H1 (cell line): ENCODE results near the gene ZNF316. TPM values are rescaled to one million over a fixed set of nuclear protein-coding genes. Genes with fewer than 3 reads are reported as not detected.

ENCODE experiments used
- CTCF ChIA-PET: fragments of 300-600 bp; sonication (Branson Sonifier 250); formaldehyde crosslinking; loops from one replicate; lab custom pipeline; 2021; ENCODE audit not compliant: partially characterized antibody; lab: Charles Lee
- POLR2A ChIA-PET: fragments of 300-600 bp; sonication (Branson Sonifier 250); formaldehyde crosslinking; loops from one replicate; lab custom pipeline; 2021; ENCODE audit warnings: inconsistent platforms; ENCODE audit not compliant: partially characterized antibody; lab: Charles Lee
- DNase-seq, 2 experiments: peaks; one replicate each; pipeline versions ENCODE4 v3.0.0 to v3.0.0-alpha.2; 2010 to 2022; ENCODE audit warnings: low spot score in 2 of 2, low read depth in 1 of 2, mixed read lengths in 1 of 2
- FAIRE-seq: peaks from 2 replicates; lab custom pipeline; 2011; peaks lifted over from hg19 to GRCh38; lab: Jason Lieb, UNC
- H2AFZ ChIP-seq: 2 replicates; pipeline ENCODE4 v1.8.1; 2012; ENCODE audit warnings: low read length, inconsistent platforms
- H2AK5ac ChIP-seq: 2 replicates; pipeline ENCODE4 v1.6.1; 2013; ENCODE audit warnings: low read depth, low read length
- H2BK120ac ChIP-seq: replicated peaks from 2 replicates; pipeline ENCODE3; 2013; ENCODE audit warnings: low read depth, low read length, inconsistent platforms
- H2BK12ac ChIP-seq: 2 replicates; pipeline ENCODE4 v1.6.1; 2013; ENCODE audit warnings: low read depth, low read length
- H2BK15ac ChIP-seq: 2 replicates; pipeline ENCODE4 v1.6.1; 2013; ENCODE audit warnings: low read length
- H2BK20ac ChIP-seq: 2 replicates; pipeline ENCODE4 v1.6.1; 2013; ENCODE audit warnings: low read length
- H2BK5ac ChIP-seq: 2 replicates; pipeline ENCODE4 v1.6.1; 2013; ENCODE audit warnings: low read depth, low read length
- H3K14ac ChIP-seq: 2 replicates; pipeline ENCODE4 v1.6.1; 2013; ENCODE audit warnings: inconsistent platforms; ENCODE audit not compliant: insufficient read length
- H3K18ac ChIP-seq: 2 replicates; pipeline ENCODE4 v1.6.1; 2013; ENCODE audit warnings: low read length; ENCODE audit errors: extremely low read depth
- H3K23ac ChIP-seq: 2 replicates; pipeline ENCODE4 v1.6.1; 2013; ENCODE audit warnings: inconsistent platforms; ENCODE audit not compliant: insufficient read length
- H3K23me2 ChIP-seq: 2 replicates; pipeline ENCODE4 v1.6.1; 2013; ENCODE audit warnings: low read depth, low read length
- H3K27ac ChIP-seq: 2 replicates; pipeline ENCODE4 v1.6.1; 2011; ENCODE audit warnings: low read depth, low read length, inconsistent platforms
- H3K27me3 ChIP-seq, 4 experiments: replicated peaks in 1 of 4; 1 replicate in 1 of 4; 2 replicates in 3 of 4; pipeline versions ENCODE4 v1.6.1 to v1.8.1; 2011 to 2013; ENCODE audit warnings: low read length in 3 of 4, mild to moderate bottlenecking in 3 of 4, inconsistent platforms in 2 of 4, mixed read lengths in 2 of 4, moderate library complexity in 1 of 4; ENCODE audit not compliant: control insufficient read depth in 3 of 4, insufficient read depth in 3 of 4; ENCODE audit errors: extremely low read depth in 1 of 4
- H3K36me3 ChIP-seq, 4 experiments: 2 replicates each; pipeline versions ENCODE4 v1.6.1 to v1.8.1; 2011 to 2013; ENCODE audit warnings: mild to moderate bottlenecking in 4 of 4, low read length in 3 of 4, moderate library complexity in 2 of 4, control low read depth in 1 of 4, inconsistent platforms in 1 of 4; ENCODE audit not compliant: insufficient read depth in 4 of 4, control insufficient read depth in 2 of 4
- H3K4ac ChIP-seq: replicated peaks from 2 replicates; pipeline ENCODE3; 2013; ENCODE audit warnings: low read length, low read depth, mixed read lengths, inconsistent platforms; ENCODE audit not compliant: insufficient read length
- H3K4me1 ChIP-seq, 4 experiments: replicated peaks in 1 of 4; 1 replicate in 1 of 4; 2 replicates in 3 of 4; pipeline versions ENCODE4 v1.6.1 to v1.8.1; 2011 to 2013; ENCODE audit warnings: low read length in 3 of 4, inconsistent platforms in 2 of 4, mixed read lengths in 1 of 4; ENCODE audit not compliant: insufficient read depth in 4 of 4, control insufficient read depth in 3 of 4
- H3K4me2 ChIP-seq, 2 experiments: 2 replicates each; pipeline versions ENCODE4 v1.6.1 to v1.8.1; 2011 to 2013; ENCODE audit warnings: low read depth in 2 of 2, low read length in 2 of 2, control low read depth in 1 of 2, inconsistent platforms in 1 of 2, mild to moderate bottlenecking in 1 of 2; ENCODE audit not compliant: insufficient read depth in 1 of 2
- H3K4me3 ChIP-seq, 4 experiments: fragments of 200-600, 300-600 bp in 1 of 4; sonication (generic), shearing (Covaris generic), sonication (Bioruptor Twin) in 1 of 4; 2 replicates each; pipeline versions ENCODE4 v1.5.1 to v1.8.1; 2011 to 2016; ENCODE audit warnings: low read length in 4 of 4, low read depth in 3 of 4, control low read depth in 2 of 4, inconsistent platforms in 2 of 4, mild to moderate bottlenecking in 2 of 4, mixed read lengths in 1 of 4, moderate library complexity in 1 of 4; ENCODE audit not compliant: insufficient read depth in 2 of 4; ENCODE audit errors: extremely low read depth in 1 of 4
- H3K56ac ChIP-seq: replicated peaks from 2 replicates; pipeline ENCODE3; 2013; ENCODE audit warnings: low read depth, mild to moderate bottlenecking, mixed read lengths, low read length, inconsistent platforms; ENCODE audit not compliant: insufficient read length
- H3K79me1 ChIP-seq: 2 replicates; pipeline ENCODE4 v1.6.1; 2013; ENCODE audit warnings: low read depth, low read length, control low read depth
- H3K79me2 ChIP-seq, 2 experiments: 2 replicates each; pipeline versions ENCODE4 v1.6.1 to v1.8.1; 2012 to 2013; ENCODE audit warnings: low read length in 2 of 2, mild to moderate bottlenecking in 2 of 2, inconsistent platforms in 1 of 2; ENCODE audit not compliant: insufficient read depth in 2 of 2, control insufficient read depth in 1 of 2
- H3K9ac ChIP-seq, 4 experiments: replicated peaks in 1 of 4; 1 replicate in 1 of 4; 2 replicates in 3 of 4; pipeline versions ENCODE4 v1.6.1 to v1.8.1; 2011 to 2013; ENCODE audit warnings: low read depth in 3 of 4, low read length in 3 of 4, control low read depth in 2 of 4, mild to moderate bottlenecking in 2 of 4, moderate library complexity in 2 of 4, inconsistent platforms in 1 of 4; ENCODE audit errors: extremely low read depth in 1 of 4
- H3K9me3 ChIP-seq, 2 experiments: 2 replicates each; pipeline versions ENCODE4 v1.6.1 to v1.8.1; 2012 to 2013; ENCODE audit warnings: mild to moderate bottlenecking in 2 of 2, moderate library complexity in 2 of 2, control low read depth in 1 of 2, inconsistent platforms in 1 of 2, low read depth in 1 of 2, low read length in 1 of 2, mixed read lengths in 1 of 2; ENCODE audit not compliant: insufficient read depth in 2 of 2
- H4K20me1 ChIP-seq, 2 experiments: replicated peaks in 1 of 2; 2 replicates each; pipeline versions ENCODE3 to v1.8.1; 2011 to 2013; ENCODE audit warnings: inconsistent platforms in 2 of 2, low read length in 2 of 2, mild to moderate bottlenecking in 1 of 2; ENCODE audit not compliant: insufficient read depth in 2 of 2, control insufficient read depth in 1 of 2
- H4K5ac ChIP-seq: 2 replicates; pipeline ENCODE4 v1.6.1; 2013; ENCODE audit warnings: low read length, low read depth, mixed read lengths, inconsistent platforms; ENCODE audit not compliant: insufficient read length
- H4K8ac ChIP-seq: 2 replicates; pipeline ENCODE4 v1.8.0; 2013; ENCODE audit warnings: mild to moderate bottlenecking, moderate library complexity, low read length, inconsistent platforms; ENCODE audit not compliant: insufficient read depth; ENCODE audit errors: extremely low read depth
- H4K91ac ChIP-seq: replicated peaks from 2 replicates; pipeline ENCODE3; 2013; ENCODE audit warnings: low read length, mixed read lengths, inconsistent platforms; ENCODE audit not compliant: insufficient read length
- KDM1A ChIP-seq: fragments of 200-600, 300-600 bp; sonication (generic); IDR thresholded peaks from 2 replicates; pipeline ENCODE4 v1.7.1; 2016; ENCODE audit warnings: mild to moderate bottlenecking, low read length, borderline replicate concordance
- WGBS, 2 experiments: shearing (Covaris generic) in 1 of 2; methylation state at CpG; one replicate each; pipeline versions ENCODE4 v1.1.6 to v1.1.7; 2013 to 2015; ENCODE audit warnings: low lambda C conversion rate in 2 of 2, mixed read lengths in 2 of 2, inconsistent platforms in 1 of 2, low coverage in 1 of 2, missing lambda C conversion rate in 1 of 2; ENCODE audit not compliant: insufficient replicate concordance in 2 of 2, insufficient coverage in 1 of 2, insufficient read length in 1 of 2; ENCODE audit errors: extremely low coverage in 1 of 2, missing lambda C conversion rate in 1 of 2; 5-methylcytosine and 5-hydroxymethylcytosine counted together
- polyA plus RNA-seq, 7 experiments: library from polyadenylated mRNA; depleted of rRNA in 3 of 7; stranded (reverse) in 5 of 7; unstranded in 2 of 7; fragments of >200 nt in 5 of 7; fragments of 200-250 nt in 2 of 7; gene quantifications; 1 replicate in 5 of 7; 2 replicates in 1 of 7; 4 replicates in 1 of 7; pipeline versions ENCODE4 v1.2.1 to v1.2.3, GENCODE V29; 2011 to 2013; ENCODE audit warnings: missing spikeins in 2 of 7, mixed read lengths in 2 of 7
- total RNA-seq: library from RNA; stranded (reverse); fragmentation: NEBNext Ultra II Directional; extraction: Animal tissue kit (Norgen Biotek cat#: 25700); gene quantifications from 2 replicates; pipeline ENCODE4 v1.2.1, GENCODE V29; 2021

The ZNF316 gene
- total and polyA plus RNA-seq, 2 of the 8 experiments (the other 6 are each of a cell fraction or from before 2014, with no cell fraction given) = 3.6 to 13.7 TPM

DNA sequence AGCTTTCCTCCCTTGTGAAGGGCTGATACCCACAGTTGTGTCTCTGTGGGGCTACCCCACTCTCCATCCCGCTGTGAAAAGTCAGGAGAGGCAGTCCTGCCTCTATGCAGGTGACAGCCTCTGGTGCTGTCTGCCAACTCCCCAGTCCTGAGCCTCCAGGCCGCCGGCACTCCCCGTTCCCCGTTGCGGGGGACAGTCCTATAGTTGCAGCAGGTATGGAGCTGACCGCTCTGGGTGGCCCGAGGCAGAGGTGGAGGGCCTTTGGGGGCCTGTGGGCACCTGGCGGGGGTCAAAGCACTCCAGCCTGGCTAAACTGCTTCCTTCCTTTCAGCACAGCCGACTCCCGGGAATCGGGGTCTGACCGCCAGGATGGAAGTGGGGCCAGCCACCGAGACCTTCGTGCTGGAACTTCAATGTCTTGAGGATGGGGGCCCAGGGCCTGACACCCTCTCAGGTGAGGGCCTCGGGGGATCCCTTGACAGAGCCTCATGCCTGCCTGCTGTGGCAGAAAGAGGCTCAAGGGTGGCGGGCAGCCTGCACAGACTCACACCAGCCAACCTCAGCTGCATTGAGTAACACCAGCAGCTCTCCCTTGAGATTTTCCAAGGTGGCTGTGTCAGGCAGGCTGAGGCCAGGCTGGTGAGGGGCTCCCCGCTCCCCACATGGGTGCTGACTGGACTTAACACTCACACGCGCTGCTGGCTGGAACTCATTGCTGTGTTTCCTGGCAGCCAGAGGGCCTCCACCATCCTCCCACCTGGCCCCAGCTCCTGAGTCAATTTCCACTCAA, 20.1 kb upstream of the ZNF316 start:
- no peak overlapping the region for H2BK12ac ChIP-seq
- 94% methylated on average over 20 of the region's 20 CpGs; no CpG with 5 or more reads in 1 of the 2 experiments for WGBS, 2 experiments

More for the DNA sequence above, 20.1 kb upstream of the ZNF316 start:
- Histone ChIP-seq H3K14ac (no peak overlapping the region), H3K23me2 (peaks cover 7% of the 10 kb centered on the region; the same call in 1 of the 2 replicates), H3K36me3 (peaks cover 2 to 11% (median 6%) of the 10 kb centered on the region in 4 experiments; a peak in 4 of 8 replicates), H3K9ac (no peak overlapping the region), H4K8ac (no peak overlapping the region), H3K27ac (no peak overlapping the region), H3K4me2 (no peak overlapping the region), H2BK20ac (no peak overlapping the region), H2BK120ac (no peak overlapping the region), H2BK15ac (no peak overlapping the region), H3K4ac (no peak overlapping the region), H4K5ac (no peak overlapping the region), H3K9me3 (no peaks in the 10 kb centered on the region), H3K27me3 (peaks cover 0 to 4% (median 0%) of the 10 kb centered on the region in 4 experiments; a peak in 1 of 7 replicates), H2AK5ac (no peak overlapping the region), H2BK5ac (no peak overlapping the region), H4K91ac (no peak overlapping the region), H3K4me3 (no peak overlapping the region), H3K56ac (no peak overlapping the region), H2AFZ (no peak overlapping the region), H4K20me1 (peaks cover 0 to 7% of the 10 kb centered on the region in 2 experiments), H3K79me2 (no peaks in the 10 kb centered on the region), H3K18ac (no peak overlapping the region), H3K79me1 (peaks cover 2% of the 10 kb centered on the region; the same call in 1 of the 2 replicates), H3K4me1 (peaks cover 0 to 12% (median 7%) of the 10 kb centered on the region in 4 experiments; a peak in 5 of 7 replicates), H3K23ac (no peak overlapping the region)
- FAIRE-seq = no peak
- no peak for DNase-seq
- no peak for TF ChIP-seq KDM1A
- ChIA-PET CTCF (interaction anchor here (0.7 to 1.0 kb wide), 3 partner anchors 38 to 241 kb away, joined by 3 read pairs; no protein-coding TSS in a partner anchor), POLR2A (interaction anchor here (0.6 to 2.0 kb wide), 3 partner anchors 27 to 101 kb away, joined by 3 to 6 read pairs (median 3); partner anchors contain the start of gene INTS15)
